CD4-positive, alpha-beta T cell (primary cell): ENCODE measurements around the gene POP7. TPM values are rescaled to one million over a fixed set of nuclear protein-coding genes. Genes with fewer than 3 reads are reported as not detected.
A peak's percentile ranks its signal among the peaks of the same experiment; 100 is the strongest.

Experiments
- ATAC-seq: fragments of 200-7000 bp; cut with Tn5 transposase; one replicate; pipeline ENCODE4 v1.10.0; 2022; ENCODE audit warnings: mild to moderate bottlenecking; ENCODE audit not compliant: poor library complexity
- CTCF ChIA-PET: fragments of 350-600 bp; sonication (Branson Sonifier 250); formaldehyde crosslinking; loops from one replicate; lab custom pipeline; 2021; ENCODE audit warnings: antibody characterized with exemption, inconsistent platforms; lab: Charles Lee
- POLR2A ChIA-PET: fragments of 350-600 bp; sonication (Branson Sonifier 250); formaldehyde crosslinking; loops from one replicate; lab custom pipeline; 2021; ENCODE audit warnings: antibody characterized with exemption, inconsistent platforms; lab: Charles Lee
- DNase-seq, 14 experiments: peaks; one replicate each; pipeline ENCODE4 v3.0.0-alpha.2; 2013 to 2020; ENCODE audit warnings: mixed read lengths in 2 of 14
- H3K27ac ChIP-seq, 2 donors: one replicate each; pipeline versions ENCODE4 v1.5.1 to v1.7.0; 2013; ENCODE audit warnings: low read length in 2 of 2, low read depth in 1 of 2, mild to moderate bottlenecking in 1 of 2
- H3K27me3 ChIP-seq, 2 experiments: 1 replicate in 1 of 2; 2 replicates in 1 of 2; pipeline versions ENCODE4 v1.6.1 to v1.7.0; 2013; ENCODE audit warnings: low read length in 2 of 2, control low read depth in 1 of 2, mild to moderate bottlenecking in 1 of 2, moderate library complexity in 1 of 2; ENCODE audit not compliant: insufficient read depth in 2 of 2, control insufficient read depth in 1 of 2
- H3K36me3 ChIP-seq: one replicate; pipeline ENCODE4 v1.6.1; 2013; ENCODE audit warnings: low read length, control low read depth; ENCODE audit not compliant: insufficient read depth
- H3K4me1 ChIP-seq: one replicate; pipeline ENCODE4 v1.6.1; 2013; ENCODE audit warnings: low read length, control low read depth; ENCODE audit not compliant: insufficient read depth
- H3K4me3 ChIP-seq: one replicate; pipeline ENCODE4 v1.5.1; 2013; ENCODE audit warnings: mild to moderate bottlenecking, low read length, moderate library complexity
- H3K9me3 ChIP-seq, 2 experiments: 1 replicate in 1 of 2; 2 replicates in 1 of 2; pipeline versions ENCODE4 v1.6.1 to v1.7.0; 2013; ENCODE audit warnings: low read length in 2 of 2, mild to moderate bottlenecking in 2 of 2, control low read depth in 1 of 2, moderate library complexity in 1 of 2; ENCODE audit not compliant: control insufficient read depth in 1 of 2, insufficient read depth in 1 of 2
- H3K27ac Mint-ChIP-seq: one replicate; pipeline ENCODE4 v1.8.0; 2020; ENCODE audit warnings: mixed read lengths
- H3K27me3 Mint-ChIP-seq: one replicate; pipeline ENCODE4 v1.8.0; 2021; ENCODE audit warnings: mixed read lengths
- H3K36me3 Mint-ChIP-seq: one replicate; pipeline ENCODE4 v1.8.0; 2021; ENCODE audit warnings: low read depth, mixed read lengths
- H3K4me1 Mint-ChIP-seq: one replicate; pipeline ENCODE4 v1.8.0; 2021; ENCODE audit warnings: low read depth, mixed read lengths
- H3K4me3 Mint-ChIP-seq: one replicate; pipeline ENCODE4 v1.8.0; 2020; ENCODE audit warnings: mild to moderate bottlenecking, mixed read lengths
- H3K9me3 Mint-ChIP-seq: one replicate; pipeline ENCODE4 v1.8.0; 2020; ENCODE audit warnings: mixed read lengths
- intact Hi-C, 2 experiments: fragments of 100-400 bp; cut with DNase I in 1 of 2; cut with micrococcal nuclease in 1 of 2; formaldehyde crosslinking; loops; one replicate each; pipeline versions ENCODE4 v1.15.1 to v1.9.0; 2023 to 2025; cut with DNase I, micrococcal nuclease
- total RNA-seq, 174 experiments: library from RNA in 2 of 174; stranded (reverse) in 2 of 174; gene quantifications; one replicate each; pipeline ENCODE4 v1.2.3 and lab custom pipeline; 2021 to 2026
- TF ChIP-seq, protein P1 (sequence below): fragments of 200-600 bp; IDR thresholded peaks from one replicate; pipeline ENCODE4 v1.8.0; 2022; ENCODE audit warnings: antibody characterized with exemption, mild to moderate bottlenecking

POP7 gene
- total RNA-seq, 2 experiments from 2014 or later = 7.4 to 7.5 TPM

GRCh38 chr7:100673942-100674410, 31.9 kb upstream of the POP7 start:
- no peaks in the 10 kb centered on the region for H3K9me3 Mint-ChIP-seq
- ChIA-PET CTCF (interaction anchor here (0.7 to 1.4 kb wide), 2 partner anchors 31 to 223 kb away, joined by 5 to 6 read pairs; no protein-coding TSS in a partner anchor), POLR2A (interaction anchor here (0.7 to 10.6 kb wide), 9 partner anchors 20 to 547 kb away, joined by 3 to 92 read pairs (median 6); partner anchors contain the start of genes FBXO24, GIGYF1, LRCH4 and MBLAC1)
- intact Hi-C loops = loop anchor here (1.0 to 5.0 kb wide), 9 partner anchors 19 to 237 kb away; partner anchors contain the start of genes MOSPD3 (in 2 of the 2) and PPP1R35 (in 1 of the 2)
- Histone ChIP-seq H3K9me3 (no peaks in the 10 kb centered on the region), H3K36me3 (peaks cover 27% of the 10 kb centered on the region), H3K4me3 (peak overlapping the region; percentile 94), H3K4me1 (peaks cover 33% of the 10 kb centered on the region), H3K27ac (peak overlapping the region; percentile 86 to 90), H3K27me3 (no peaks in the 10 kb centered on the region)
- peaks cover 40% of the 10 kb centered on the region for H3K36me3 Mint-ChIP-seq
- peaks cover 24% of the 10 kb centered on the region for H3K4me1 Mint-ChIP-seq
- TF ChIP-seq, protein P1, sequence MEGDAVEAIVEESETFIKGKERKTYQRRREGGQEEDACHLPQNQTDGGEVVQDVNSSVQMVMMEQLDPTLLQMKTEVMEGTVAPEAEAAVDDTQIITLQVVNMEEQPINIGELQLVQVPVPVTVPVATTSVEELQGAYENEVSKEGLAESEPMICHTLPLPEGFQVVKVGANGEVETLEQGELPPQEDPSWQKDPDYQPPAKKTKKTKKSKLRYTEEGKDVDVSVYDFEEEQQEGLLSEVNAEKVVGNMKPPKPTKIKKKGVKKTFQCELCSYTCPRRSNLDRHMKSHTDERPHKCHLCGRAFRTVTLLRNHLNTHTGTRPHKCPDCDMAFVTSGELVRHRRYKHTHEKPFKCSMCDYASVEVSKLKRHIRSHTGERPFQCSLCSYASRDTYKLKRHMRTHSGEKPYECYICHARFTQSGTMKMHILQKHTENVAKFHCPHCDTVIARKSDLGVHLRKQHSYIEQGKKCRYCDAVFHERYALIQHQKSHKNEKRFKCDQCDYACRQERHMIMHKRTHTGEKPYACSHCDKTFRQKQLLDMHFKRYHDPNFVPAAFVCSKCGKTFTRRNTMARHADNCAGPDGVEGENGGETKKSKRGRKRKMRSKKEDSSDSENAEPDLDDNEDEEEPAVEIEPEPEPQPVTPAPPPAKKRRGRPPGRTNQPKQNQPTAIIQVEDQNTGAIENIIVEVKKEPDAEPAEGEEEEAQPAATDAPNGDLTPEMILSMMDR = no peak
- H3K4me3 Mint-ChIP-seq = peak overlapping the region; percentile 99
- peak overlapping the region; percentile 92 for H3K27ac Mint-ChIP-seq
- no peak for ATAC-seq
- no peaks in the 10 kb centered on the region for H3K27me3 Mint-ChIP-seq
- peak in 9 of 14 experiments; percentile 23 to 69 (median 38) for DNase-seq

DNA sequence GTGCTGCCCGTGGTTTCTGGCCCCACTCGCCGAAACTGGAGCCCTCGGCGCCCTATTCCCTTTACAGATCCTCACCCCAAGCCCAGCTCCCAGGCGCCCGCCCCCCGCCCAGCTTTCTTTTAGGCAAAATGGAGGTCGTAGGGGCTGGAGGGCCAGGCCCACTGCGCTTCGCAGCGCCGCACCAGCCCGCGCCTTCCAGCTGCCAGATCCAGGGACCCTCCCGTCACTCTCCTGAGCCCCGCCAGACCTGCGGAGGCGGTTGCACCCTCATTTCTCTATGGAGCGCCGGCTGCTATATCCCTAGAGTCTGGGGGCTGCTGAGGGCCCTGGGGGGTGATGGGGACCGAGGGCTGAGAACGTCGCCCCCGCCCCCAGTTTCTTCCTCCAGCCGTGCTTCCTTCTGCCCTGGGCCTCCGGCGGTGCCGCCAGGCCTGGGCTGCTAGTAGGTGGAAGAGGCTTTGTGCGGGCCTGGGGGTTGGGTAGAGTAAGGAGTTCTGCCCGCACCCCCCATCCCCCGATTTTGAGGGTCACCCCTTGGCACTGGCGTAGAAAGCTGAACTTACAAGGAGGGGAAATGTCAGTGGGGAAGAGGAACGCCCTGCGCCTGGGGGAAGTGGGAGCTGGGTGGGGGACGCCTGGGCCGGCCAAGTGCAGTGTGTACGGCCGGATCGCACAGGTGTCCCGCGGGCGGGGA, 31.4 kb upstream of the POP7 start:
- Mint-ChIP-seq H3K27ac (peak overlapping the region; percentile 92), H3K9me3 (no peaks in the 10 kb centered on the region), H3K4me1 (peaks cover 29% of the 10 kb centered on the region), H3K27me3 (no peaks in the 10 kb centered on the region), H3K4me3 (peak overlapping the region; percentile 99), H3K36me3 (peaks cover 46% of the 10 kb centered on the region)
- Histone ChIP-seq H3K9me3 (no peaks in the 10 kb centered on the region), H3K4me3 (peak overlapping the region; percentile 94), H3K36me3 (peaks cover 33% of the 10 kb centered on the region), H3K27me3 (no peaks in the 10 kb centered on the region), H3K4me1 (peaks cover 38% of the 10 kb centered on the region), H3K27ac (peak overlapping the region; percentile 86 to 90)
- ATAC-seq (peak; percentile 0), DNase-seq (peak in 4 of 14 experiments; percentile 26 to 63 (median 47))
- TF ChIP-seq, protein P1 = no peak
- POLR2A ChIA-PET = interaction anchor here (0.7 to 10.6 kb wide), 12 partner anchors 17 to 548 kb away, joined by 3 to 92 read pairs (median 4); partner anchors contain the start of genes FBXO24, GIGYF1, LRCH4 and MBLAC1
- intact Hi-C loops = loop anchor here (2.0 to 5.0 kb wide), 5 partner anchors 47 to 237 kb away; partner anchors contain the start of genes MOSPD3 (in 1 of the 2), PPP1R35 (in 1 of the 2) and TSC22D4 (in 1 of the 2)
- CTCF ChIA-PET = interaction anchor here (0.7 to 1.4 kb wide), 3 partner anchors 31 to 224 kb away, joined by 3 to 6 read pairs (median 5); partner anchors contain the start of gene MOSPD3

GRCh38 chr7:100675105-100675451, 30.8 kb upstream of the POP7 start:
- CTCF ChIA-PET = interaction anchor here (1.3 to 1.4 kb wide), 2 partner anchors 30 to 63 kb away, joined by 3 to 5 read pairs; partner anchors contain the start of gene MOSPD3
- Histone ChIP-seq H3K27me3 (no peaks in the 10 kb centered on the region), H3K9me3 (no peaks in the 10 kb centered on the region), H3K36me3 (peaks cover 34% of the 10 kb centered on the region), H3K4me1 (peaks cover 43% of the 10 kb centered on the region), H3K4me3 (peak overlapping the region; percentile 94), H3K27ac (peak overlapping the region; percentile 86 to 90)
- ATAC-seq (peak; percentile 15), DNase-seq (peak in 5 of 14 experiments; percentile 25 to 40 (median 33))
- no peaks in the 10 kb centered on the region for H3K9me3 Mint-ChIP-seq
- intact Hi-C loops = loop anchor here (2.0 to 5.0 kb wide), 3 partner anchors 62 to 198 kb away; partner anchors contain the start of genes MOSPD3 (in 1 of the 2) and TSC22D4 (in 1 of the 2)
- peaks cover 51% of the 10 kb centered on the region for H3K36me3 Mint-ChIP-seq
- H3K4me3 Mint-ChIP-seq = peak overlapping the region; percentile 99
- POLR2A ChIA-PET = interaction anchor here (0.8 to 10.6 kb wide), 10 partner anchors 14 to 247 kb away, joined by 3 to 92 read pairs (median 8); partner anchors contain the start of genes FBXO24, GIGYF1, LRCH4 and MOSPD3
- no peaks in the 10 kb centered on the region for H3K27me3 Mint-ChIP-seq
- TF ChIP-seq, protein P1 = no peak
- peak overlapping the region; percentile 95 for H3K27ac Mint-ChIP-seq
- H3K4me1 Mint-ChIP-seq = peaks cover 34% of the 10 kb centered on the region
